ENCODE measurements around the gene MKRN1. TPM values are rescaled to one million over a fixed set of nuclear protein-coding genes. Genes with fewer than 3 reads are reported as not detected.

Gene MKRN1
- total RNA-seq, 2 donors from 2014 or later: 135 to 163 TPM

DNA sequence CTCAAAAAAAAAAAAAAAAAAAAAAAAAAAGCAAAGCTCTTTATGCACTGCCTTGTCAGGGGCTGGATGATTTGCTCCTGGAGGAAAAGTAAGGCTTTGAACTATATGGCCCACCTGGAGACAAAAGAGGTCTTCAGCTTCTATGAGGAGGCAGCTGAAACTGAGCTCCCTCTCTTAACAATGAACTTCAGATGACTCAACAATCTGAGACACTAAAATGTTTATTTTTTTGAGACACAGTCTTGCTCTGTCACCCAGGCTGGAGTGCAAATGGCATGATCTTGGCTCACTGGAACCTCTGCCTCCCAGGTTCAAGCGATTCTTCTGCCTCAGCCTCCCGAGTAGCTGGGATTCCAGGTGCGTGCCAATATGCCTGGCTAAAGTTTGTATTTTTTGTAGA, 38.7 kb downstream of the MKRN1 start:
- no peak for DNase-seq
- no peak overlapping the region for H3K4me3 Mint-ChIP-seq
- no peak overlapping the region for H3K9ac ChIP-seq (ENCODE audit: extremely low read depth, low read length, poor library complexity, severe bottlenecking)
- TF ChIP-seq CTCF (conservative IDR thresholded peaks at IDR 0.05): no peak
- no peaks in the 10 kb centered on the region for H3K9me3 ChIP-seq (ENCODE audit: control insufficient read depth, low read length)
- H3K4me1 ChIP-seq (ENCODE audit: control insufficient read depth, insufficient read depth, low read length): no peaks in the 10 kb centered on the region
- H3K27ac Mint-ChIP-seq: no peak overlapping the region
- no peaks in the 10 kb centered on the region for H3K4me1 Mint-ChIP-seq
- 90 to 95% methylated on average over 1 to 3 of the region's 3 CpGs for WGBS, 2 experiments (ENCODE audit: insufficient coverage in 1 of 2, insufficient read length in 1 of 2)
- no peaks in the 10 kb centered on the region for H3K9me3 Mint-ChIP-seq
- H3K27me3 ChIP-seq (ENCODE audit: control insufficient read depth, insufficient read depth, low read length, poor library complexity, severe bottlenecking): no peaks in the 10 kb centered on the region
- H3K36me3 Mint-ChIP-seq (ENCODE audit: low read depth): peaks cover 14% of the 10 kb centered on the region
- H3K4me3 ChIP-seq (ENCODE audit: low read length): no peak overlapping the region
- H3K27ac ChIP-seq (ENCODE audit: low read depth, low read length): no peak overlapping the region
- H3K27me3 Mint-ChIP-seq (ENCODE audit: insufficient read depth): no peaks in the 10 kb centered on the region
- H3K36me3 ChIP-seq (ENCODE audit: control insufficient read depth, insufficient read depth, low read length): peaks cover 3% of the 10 kb centered on the region

- no peak for DNase-seq
- peaks cover 14% of the 10 kb centered on the region for H3K36me3 Mint-ChIP-seq (ENCODE audit: low read depth)
- Histone ChIP-seq H3K9me3 (ENCODE audit: control insufficient read depth, low read length) (no peaks in the 10 kb centered on the region), H3K36me3 (ENCODE audit: control insufficient read depth, insufficient read depth, low read length) (peaks cover 3% of the 10 kb centered on the region), H3K4me3 (ENCODE audit: low read length) (no peak overlapping the region), H3K9ac (ENCODE audit: extremely low read depth, low read length, poor library complexity, severe bottlenecking) (no peak overlapping the region), H3K4me1 (ENCODE audit: control insufficient read depth, insufficient read depth, low read length) (no peaks in the 10 kb centered on the region), H3K27ac (ENCODE audit: low read depth, low read length) (no peak overlapping the region), H3K27me3 (ENCODE audit: control insufficient read depth, insufficient read depth, low read length, poor library complexity, severe bottlenecking) (no peaks in the 10 kb centered on the region)
- 96 to 100% methylated on average over 2 to 3 of the region's 3 CpGs for WGBS, 2 experiments (ENCODE audit: insufficient coverage in 1 of 2, insufficient read length in 1 of 2)
- H3K4me3 Mint-ChIP-seq: no peak overlapping the region
- H3K4me1 Mint-ChIP-seq: no peaks in the 10 kb centered on the region
- H3K27ac Mint-ChIP-seq: no peak overlapping the region
- no peak for TF ChIP-seq CTCF (conservative IDR thresholded peaks at IDR 0.05)
- H3K27me3 Mint-ChIP-seq (ENCODE audit: insufficient read depth): no peaks in the 10 kb centered on the region
- H3K9me3 Mint-ChIP-seq: no peaks in the 10 kb centered on the region
These were observed 39.9 kb downstream of the MKRN1 start for GRCh38 chr7:140439359-140439758.

DNA sequence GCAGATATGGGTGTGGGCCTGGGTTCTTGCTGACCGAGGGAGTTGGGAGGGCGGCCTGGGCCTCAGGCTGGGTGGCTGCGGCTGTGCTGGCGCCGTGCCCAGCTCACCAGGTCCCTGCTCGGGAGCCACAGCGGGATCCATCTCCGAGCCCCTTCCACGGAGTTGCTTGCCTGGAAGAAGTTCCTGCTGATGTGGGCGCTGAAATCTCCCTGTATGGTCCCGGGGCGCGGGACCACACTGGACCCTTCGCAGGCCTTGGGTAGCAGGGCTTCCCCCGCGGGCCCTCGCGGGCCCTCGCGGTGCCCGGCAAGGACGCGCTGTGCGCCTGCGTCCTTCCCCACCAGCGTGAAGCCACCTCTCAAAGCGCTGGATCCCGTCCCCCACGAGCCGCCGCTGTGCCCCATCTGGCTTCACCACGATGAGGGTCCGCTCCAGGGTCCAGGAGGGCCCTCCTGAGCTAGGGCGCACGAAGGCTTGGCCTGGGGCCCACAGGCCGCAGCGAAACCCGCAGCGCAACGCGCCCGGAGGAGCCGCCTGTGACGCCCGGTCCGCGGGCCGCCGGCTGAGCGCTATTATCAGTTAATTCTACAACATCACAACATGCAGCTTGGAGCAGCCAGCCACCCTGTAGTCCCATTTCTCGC, 43.9 kb downstream of the MKRN1 start:
- peak; percentile 65 for DNase-seq
- Mint-ChIP-seq H3K4me3 (no peak overlapping the region), H3K27ac (no peak overlapping the region), H3K27me3 (ENCODE audit: insufficient read depth) (no peaks in the 10 kb centered on the region), H3K4me1 (no peaks in the 10 kb centered on the region), H3K9me3 (peaks cover 3% of the 10 kb centered on the region), H3K36me3 (ENCODE audit: low read depth) (peaks cover 4% of the 10 kb centered on the region)
- Histone ChIP-seq H3K9me3 (ENCODE audit: control insufficient read depth, low read length) (no peaks in the 10 kb centered on the region), H3K4me3 (ENCODE audit: low read length) (no peak overlapping the region), H3K27me3 (ENCODE audit: control insufficient read depth, insufficient read depth, low read length, poor library complexity, severe bottlenecking) (no peaks in the 10 kb centered on the region), H3K4me1 (ENCODE audit: control insufficient read depth, insufficient read depth, low read length) (no peaks in the 10 kb centered on the region), H3K27ac (ENCODE audit: low read depth, low read length) (no peak overlapping the region), H3K36me3 (ENCODE audit: control insufficient read depth, insufficient read depth, low read length) (no peaks in the 10 kb centered on the region), H3K9ac (ENCODE audit: extremely low read depth, low read length, poor library complexity, severe bottlenecking) (no peak overlapping the region)
- no peak for TF ChIP-seq CTCF (conservative IDR thresholded peaks at IDR 0.05)
- WGBS, 2 experiments (ENCODE audit: insufficient coverage in 1 of 2, insufficient read length in 1 of 2): 96% methylated on average over 36 to 51 of the region's 51 CpGs

Data from endodermal cell (in vitro differentiated cells).